ENCODE measurements around the gene OBP2B.
"Not testable (repeated sequence)": the region's sequence is repeated elsewhere in the genome, so short reads cannot be mapped to it uniquely, and the experiment has no call there.

OBP2B gene

GRCh38 chr9:133231934-133232568, 23.0 kb upstream of the OBP2B start:
- not testable (repeated sequence) for H3K9me3 Mint-ChIP-seq; H3K4me1 Mint-ChIP-seq; ATAC-seq; H3K27me3 Mint-ChIP-seq; DNase-seq; H3K4me3 Mint-ChIP-seq; H3K36me3 Mint-ChIP-seq (ENCODE audit: low read depth); H3K27ac Mint-ChIP-seq

GRCh38 chr9:133230514-133230913, 21.5 kb upstream of the OBP2B start:
- H3K36me3 Mint-ChIP-seq (ENCODE audit: low read depth); H3K27ac Mint-ChIP-seq; ATAC-seq; DNase-seq; H3K9me3 Mint-ChIP-seq; H3K4me3 Mint-ChIP-seq; H3K27me3 Mint-ChIP-seq; H3K4me1 Mint-ChIP-seq: not testable (repeated sequence)

- Mint-ChIP-seq H3K27me3 (no peaks in the 10 kb centered on the region), H3K9me3 (no peaks in the 10 kb centered on the region), H3K36me3 (ENCODE audit: low read depth) (no peaks in the 10 kb centered on the region), H3K4me1 (no peaks in the 10 kb centered on the region), H3K4me3 (no peak overlapping the region), H3K27ac (no peak overlapping the region)
- DNase-seq (no peak), ATAC-seq (no peak)
Measured at GRCh38 chr9:133230093-133230492, 21.0 kb upstream of the OBP2B start.

- DNase-seq; H3K9me3 Mint-ChIP-seq; H3K27me3 Mint-ChIP-seq; ATAC-seq; H3K4me1 Mint-ChIP-seq; H3K4me3 Mint-ChIP-seq; H3K27ac Mint-ChIP-seq; H3K36me3 Mint-ChIP-seq (ENCODE audit: low read depth): not testable (repeated sequence)
Measured at GRCh38 chr9:133228474-133229193, 19.6 kb upstream of the OBP2B start.

GRCh38 chr9:133227996-133228395, 18.9 kb upstream of the OBP2B start:
- H3K36me3 Mint-ChIP-seq (ENCODE audit: low read depth); H3K9me3 Mint-ChIP-seq; DNase-seq; H3K4me3 Mint-ChIP-seq; ATAC-seq; H3K4me1 Mint-ChIP-seq; H3K27me3 Mint-ChIP-seq; H3K27ac Mint-ChIP-seq: not testable (repeated sequence)

- no peaks in the 10 kb centered on the region for H3K36me3 Mint-ChIP-seq (ENCODE audit: low read depth)
- no peak overlapping the region for H3K27ac Mint-ChIP-seq
- no peaks in the 10 kb centered on the region for H3K9me3 Mint-ChIP-seq
- no peaks in the 10 kb centered on the region for H3K4me1 Mint-ChIP-seq
- H3K4me3 Mint-ChIP-seq = no peak overlapping the region
- H3K27me3 Mint-ChIP-seq = peaks cover 7% of the 10 kb centered on the region
- no peak for ATAC-seq
- no peak for DNase-seq
Measured at GRCh38 chr9:133227242-133227860, 18.3 kb upstream of the OBP2B start.

GRCh38 chr9:133226219-133227171, 17.4 kb upstream of the OBP2B start:
- Mint-ChIP-seq H3K36me3 (ENCODE audit: low read depth) (no peaks in the 10 kb centered on the region), H3K4me1 (no peaks in the 10 kb centered on the region), H3K4me3 (no peak overlapping the region), H3K9me3 (no peaks in the 10 kb centered on the region), H3K27me3 (peaks cover 7% of the 10 kb centered on the region), H3K27ac (no peak overlapping the region)
- DNase-seq (no peak), ATAC-seq (no peak)

GRCh38 chr9:133225171-133226011, 16.3 kb upstream of the OBP2B start:
- ATAC-seq = no peak
- Mint-ChIP-seq H3K9me3 (no peaks in the 10 kb centered on the region), H3K27me3 (peaks cover 10% of the 10 kb centered on the region), H3K36me3 (ENCODE audit: low read depth) (no peaks in the 10 kb centered on the region), H3K27ac (no peak overlapping the region), H3K4me3 (no peak overlapping the region), H3K4me1 (no peaks in the 10 kb centered on the region)
- DNase-seq = no peak

- no peaks in the 10 kb centered on the region for H3K36me3 Mint-ChIP-seq (ENCODE audit: low read depth)
- H3K9me3 Mint-ChIP-seq = no peaks in the 10 kb centered on the region
- DNase-seq (no peak), ATAC-seq (no peak)
- H3K4me1 Mint-ChIP-seq = no peaks in the 10 kb centered on the region
- H3K27ac Mint-ChIP-seq = no peak overlapping the region
- peaks cover 15% of the 10 kb centered on the region for H3K27me3 Mint-ChIP-seq
- H3K4me3 Mint-ChIP-seq = no peak overlapping the region
Measured at GRCh38 chr9:133224762-133225161, 15.7 kb upstream of the OBP2B start.

GRCh38 chr9:133223159-133223756, 14.2 kb upstream of the OBP2B start:
- H3K4me3 Mint-ChIP-seq; H3K36me3 Mint-ChIP-seq (ENCODE audit: low read depth); H3K9me3 Mint-ChIP-seq; DNase-seq; H3K27ac Mint-ChIP-seq; ATAC-seq; H3K4me1 Mint-ChIP-seq: not testable (repeated sequence)
- H3K27me3 Mint-ChIP-seq = peaks cover 28% of the 10 kb centered on the region

- H3K4me3 Mint-ChIP-seq; H3K27ac Mint-ChIP-seq; H3K36me3 Mint-ChIP-seq (ENCODE audit: low read depth); H3K4me1 Mint-ChIP-seq; ATAC-seq; H3K9me3 Mint-ChIP-seq; DNase-seq: not testable (repeated sequence)
- peaks cover 39% of the 10 kb centered on the region for H3K27me3 Mint-ChIP-seq
Measured at GRCh38 chr9:133221994-133222393, 12.9 kb upstream of the OBP2B start.

GRCh38 chr9:133221177-133221809, 12.2 kb upstream of the OBP2B start:
- H3K27ac Mint-ChIP-seq = no peak overlapping the region
- ATAC-seq = no peak
- no peaks in the 10 kb centered on the region for H3K36me3 Mint-ChIP-seq (ENCODE audit: low read depth)
- no peaks in the 10 kb centered on the region for H3K4me1 Mint-ChIP-seq
- no peak overlapping the region for H3K4me3 Mint-ChIP-seq
- DNase-seq = no peak
- H3K27me3 Mint-ChIP-seq = peaks cover 43% of the 10 kb centered on the region
- no peaks in the 10 kb centered on the region for H3K9me3 Mint-ChIP-seq

All from activated naive CD8-positive, alpha-beta T cell treated with anti-CD3 and anti-CD28 coated beads, Interleukin-2, amount 50 U/mL, for 24 hours (primary cell).